Measurements from ENCODE around the gene SYNPO. TPM values are rescaled to one million over a fixed set of nuclear protein-coding genes. Genes with fewer than 3 reads are reported as not detected.

Gene SYNPO, protein sequence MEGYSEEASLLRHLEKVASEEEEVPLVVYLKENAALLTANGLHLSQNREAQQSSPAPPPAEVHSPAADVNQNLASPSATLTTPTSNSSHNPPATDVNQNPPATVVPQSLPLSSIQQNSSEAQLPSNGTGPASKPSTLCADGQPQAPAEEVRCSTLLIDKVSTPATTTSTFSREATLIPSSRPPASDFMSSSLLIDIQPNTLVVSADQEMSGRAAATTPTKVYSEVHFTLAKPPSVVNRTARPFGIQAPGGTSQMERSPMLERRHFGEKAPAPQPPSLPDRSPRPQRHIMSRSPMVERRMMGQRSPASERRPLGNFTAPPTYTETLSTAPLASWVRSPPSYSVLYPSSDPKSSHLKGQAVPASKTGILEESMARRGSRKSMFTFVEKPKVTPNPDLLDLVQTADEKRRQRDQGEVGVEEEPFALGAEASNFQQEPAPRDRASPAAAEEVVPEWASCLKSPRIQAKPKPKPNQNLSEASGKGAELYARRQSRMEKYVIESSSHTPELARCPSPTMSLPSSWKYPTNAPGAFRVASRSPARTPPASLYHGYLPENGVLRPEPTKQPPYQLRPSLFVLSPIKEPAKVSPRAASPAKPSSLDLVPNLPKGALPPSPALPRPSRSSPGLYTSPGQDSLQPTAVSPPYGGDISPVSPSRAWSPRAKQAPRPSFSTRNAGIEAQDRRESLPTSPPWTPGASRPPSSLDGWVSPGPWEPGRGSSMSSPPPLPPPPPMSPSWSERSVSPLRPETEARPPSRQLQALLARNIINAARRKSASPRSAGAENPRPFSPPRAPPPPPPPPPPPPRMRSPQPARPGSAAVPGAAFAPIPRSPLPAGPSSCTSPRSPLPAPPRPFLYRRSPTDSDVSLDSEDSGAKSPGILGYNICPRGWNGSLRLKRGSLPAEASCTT
- under 1 TPM; 0.10 to 0.14 TPM for total RNA-seq

DNA sequence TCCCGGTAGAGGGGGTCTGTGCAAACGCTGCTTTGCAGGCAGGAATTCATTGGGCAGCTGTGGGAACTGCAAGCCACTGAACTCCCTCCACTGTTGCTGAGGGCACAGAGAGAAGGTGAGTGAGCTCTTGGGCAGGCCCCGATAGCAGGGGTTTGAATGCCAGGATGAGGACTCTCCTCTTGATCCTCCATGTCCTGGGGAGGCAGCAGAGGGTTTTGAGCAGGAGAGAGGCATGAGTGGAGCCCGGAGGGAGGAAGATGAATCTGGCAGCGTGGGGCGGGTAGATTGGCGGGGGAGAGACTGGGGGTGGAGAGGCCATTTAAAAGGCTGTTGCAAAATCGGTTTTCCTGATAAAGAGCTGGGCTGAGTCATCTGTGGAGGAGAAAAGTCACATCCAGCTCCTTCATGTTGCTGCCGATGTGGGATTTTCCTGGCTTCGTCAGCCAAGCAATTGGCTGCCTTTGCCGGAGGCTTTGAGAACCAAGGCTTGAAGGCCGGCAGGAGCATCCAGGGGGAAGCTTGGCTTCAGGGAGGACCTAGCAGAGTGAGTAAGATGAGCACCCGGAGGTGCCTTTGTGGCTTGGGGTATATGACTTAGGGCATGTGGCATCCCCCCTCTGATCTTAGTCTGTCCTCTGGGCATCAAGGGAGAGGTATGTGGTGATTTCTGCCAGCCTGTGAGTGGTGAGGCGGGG is at the start of gene SYNPO:
TSS of gene SYNPO (plus strand) at position 350 of the 695 bp plus-strand sequence. CDS start 7,616 bp downstream, outside the sequence.
- no peak within 1 kb of the TSS for H3K27ac Mint-ChIP-seq
- H3K9me3 Mint-ChIP-seq, result no peaks in the 10 kb centered on the region
- no peak for DNase-seq

DNA sequence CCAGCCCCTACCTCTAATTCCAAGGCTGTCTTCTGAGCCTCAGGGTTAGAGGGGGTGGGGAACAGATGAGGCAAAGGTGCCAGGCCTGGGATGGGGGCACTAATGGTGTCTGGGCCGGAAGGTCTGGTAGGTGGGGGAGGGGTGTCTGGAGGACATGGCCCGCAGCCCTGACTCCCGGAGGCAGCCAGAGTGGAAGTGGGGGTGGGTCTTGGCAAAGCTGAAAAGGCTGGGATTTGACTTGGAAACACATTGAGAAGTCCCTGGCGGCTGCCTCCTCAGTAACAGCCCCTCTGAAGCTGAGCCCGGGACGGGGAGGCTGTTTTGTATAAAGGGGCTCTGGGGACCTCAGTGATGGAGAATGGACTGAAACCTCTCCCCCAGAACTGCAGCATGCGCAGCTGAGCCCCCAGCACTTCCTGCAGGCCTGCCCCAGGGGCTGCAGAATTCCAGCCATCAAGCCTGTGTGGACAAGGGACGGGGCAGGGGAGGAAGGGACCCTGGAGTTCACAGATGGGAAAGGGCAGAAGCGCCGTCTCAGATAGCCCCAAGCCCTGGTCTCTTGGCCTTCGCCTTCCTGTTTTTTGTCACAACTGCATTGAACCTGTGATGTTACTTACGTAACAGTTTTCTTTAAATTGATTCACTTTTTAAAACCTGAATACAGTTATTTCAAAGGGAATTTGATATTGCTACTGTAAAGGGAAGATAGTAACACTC is 49.3 kb upstream of the SYNPO start:
- Mint-ChIP-seq H3K27me3 (no peaks in the 10 kb centered on the region), H3K4me1 (ENCODE audit: low read depth) (no peaks in the 10 kb centered on the region), H3K36me3 (no peaks in the 10 kb centered on the region), H3K27ac (no peak overlapping the region), H3K9me3 (no peaks in the 10 kb centered on the region), H3K4me3 (no peak overlapping the region)
- DNase-seq, result no peak
- intact Hi-C loops (cut with micrococcal nuclease), result no loop called here
- ChIA-PET POLR2A (no interaction called here), CTCF (no interaction called here)

More for the DNA sequence above, at the start of gene SYNPO:
- POLR2A ChIA-PET, result no interaction called here
- Mint-ChIP-seq H3K4me1 (ENCODE audit: low read depth) (no peaks in the 10 kb centered on the region), H3K4me3 (no peak within 1 kb of the TSS), H3K36me3 (no peaks in the 10 kb centered on the region), H3K27me3 (peaks cover 10% of the 10 kb centered on the region)
- CTCF ChIA-PET, result no interaction called here
- intact Hi-C loops (cut with micrococcal nuclease), result no loop called here

DNA sequence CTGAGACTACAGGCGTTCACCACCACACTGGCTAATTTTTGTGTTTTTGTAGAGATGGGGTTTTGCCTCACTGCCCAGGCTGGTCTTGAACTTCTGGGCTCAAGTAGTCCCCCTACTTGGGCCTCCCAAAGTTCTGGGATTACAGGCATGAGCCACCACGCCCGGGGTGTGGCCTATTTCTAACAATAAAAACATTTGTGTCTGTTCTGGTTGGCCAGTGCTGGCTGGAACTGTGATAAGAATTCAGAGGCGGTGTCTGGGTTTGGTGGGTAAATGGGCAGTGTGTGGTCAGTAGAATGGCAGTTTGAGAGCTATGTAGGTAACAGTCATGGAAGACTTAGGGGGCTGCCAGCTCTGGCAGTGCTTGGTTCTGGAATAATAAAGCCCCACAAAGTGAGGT is 46.9 kb upstream of the SYNPO start:
- no peaks in the 10 kb centered on the region for H3K36me3 Mint-ChIP-seq
- H3K4me3 Mint-ChIP-seq, result no peak overlapping the region
- POLR2A ChIA-PET, result no interaction called here
- no peak for DNase-seq
- intact Hi-C loops (cut with micrococcal nuclease), result no loop called here
- CTCF ChIA-PET, result no interaction called here
- no peaks in the 10 kb centered on the region for H3K4me1 Mint-ChIP-seq (ENCODE audit: low read depth)
- H3K9me3 Mint-ChIP-seq, result no peaks in the 10 kb centered on the region
- no peak overlapping the region for H3K27ac Mint-ChIP-seq
- no peaks in the 10 kb centered on the region for H3K27me3 Mint-ChIP-seq

DNA sequence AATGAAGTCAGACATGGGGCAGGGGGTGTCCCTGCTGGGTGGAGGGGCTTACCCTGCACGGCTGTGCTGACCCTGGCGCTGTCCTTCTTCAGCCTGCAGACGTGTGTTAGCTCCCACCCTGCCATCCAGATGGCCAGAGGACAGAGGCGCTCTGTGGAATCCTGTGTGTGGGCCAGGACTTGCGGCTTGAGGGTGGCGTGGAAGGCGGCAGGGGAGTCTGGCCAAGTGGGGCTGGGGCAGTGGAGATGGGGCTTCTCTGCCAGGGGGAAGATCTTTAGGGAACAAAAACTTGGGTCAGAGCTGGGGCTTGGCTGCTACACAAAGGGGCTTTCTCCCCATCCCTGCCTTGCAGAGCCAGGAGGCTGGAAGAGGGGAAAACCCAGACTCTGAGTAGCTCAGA is 46.5 kb upstream of the SYNPO start:
- Mint-ChIP-seq H3K4me3 (no peak overlapping the region), H3K9me3 (no peaks in the 10 kb centered on the region), H3K4me1 (ENCODE audit: low read depth) (no peaks in the 10 kb centered on the region), H3K27me3 (no peaks in the 10 kb centered on the region), H3K36me3 (no peaks in the 10 kb centered on the region), H3K27ac (no peak overlapping the region)
- ChIA-PET POLR2A (no interaction called here), CTCF (no interaction called here)
- no peak for DNase-seq
- intact Hi-C loops (cut with micrococcal nuclease), result no loop called here

DNA sequence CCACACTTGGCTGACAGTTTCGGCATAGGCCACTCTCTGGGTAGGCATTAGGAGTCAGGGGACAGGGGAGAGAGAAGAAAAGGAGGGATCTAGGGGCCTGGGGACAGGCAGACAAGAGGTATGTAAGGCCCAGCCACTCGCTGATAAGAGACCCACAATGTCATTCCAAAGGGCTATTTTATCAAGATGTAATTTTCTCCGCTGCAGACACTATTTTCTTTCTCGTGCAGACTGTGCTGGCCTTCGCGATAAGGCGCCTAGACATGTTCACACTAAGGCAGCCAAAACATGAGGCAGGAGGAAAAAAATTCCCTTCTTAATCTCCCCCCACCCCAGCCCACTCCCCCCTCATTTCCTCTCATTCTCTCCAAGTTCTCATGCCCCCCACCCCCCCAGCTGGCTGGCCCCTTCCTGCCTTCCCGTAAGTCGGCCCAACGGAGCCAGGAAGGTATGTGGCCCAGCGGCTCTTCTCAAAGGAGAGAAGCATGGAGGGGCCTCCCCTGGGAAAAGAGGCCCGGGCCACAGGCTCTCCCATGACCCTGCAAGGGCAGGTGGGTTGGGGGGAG is 44.9 kb upstream of the SYNPO start:
- H3K27ac Mint-ChIP-seq, result no peak overlapping the region
- H3K36me3 Mint-ChIP-seq, result no peaks in the 10 kb centered on the region
- CTCF ChIA-PET, result no interaction called here
- H3K9me3 Mint-ChIP-seq, result no peaks in the 10 kb centered on the region
- no peaks in the 10 kb centered on the region for H3K4me1 Mint-ChIP-seq (ENCODE audit: low read depth)
- intact Hi-C loops (cut with micrococcal nuclease), result no loop called here
- POLR2A ChIA-PET, result no interaction called here
- no peaks in the 10 kb centered on the region for H3K27me3 Mint-ChIP-seq
- H3K4me3 Mint-ChIP-seq, result no peak overlapping the region
- DNase-seq, result no peak

DNA sequence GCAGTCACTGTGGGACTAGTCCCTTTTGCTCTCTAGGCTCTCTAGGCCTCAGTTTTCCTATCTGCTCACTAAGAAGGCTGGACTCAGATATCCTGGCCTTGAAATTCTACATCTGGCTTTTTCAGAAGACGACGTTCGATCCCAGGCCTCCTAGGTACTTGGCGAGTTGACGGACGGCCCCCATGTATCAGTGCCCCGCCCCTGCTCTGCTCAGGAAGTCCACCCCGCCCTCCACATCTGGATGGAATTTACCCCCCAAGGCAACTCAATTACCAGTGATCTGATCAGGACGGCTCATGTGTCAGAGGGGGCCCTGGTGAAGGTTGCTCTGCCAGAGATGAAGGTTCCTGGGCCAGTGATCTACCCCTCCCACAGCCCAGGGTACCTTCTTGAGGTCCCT is 44.1 kb upstream of the SYNPO start:
- no peak overlapping the region for H3K4me3 Mint-ChIP-seq
- H3K36me3 Mint-ChIP-seq, result no peaks in the 10 kb centered on the region
- POLR2A ChIA-PET, result no interaction called here
- DNase-seq, result no peak
- no peaks in the 10 kb centered on the region for H3K9me3 Mint-ChIP-seq
- CTCF ChIA-PET, result no interaction called here
- H3K4me1 Mint-ChIP-seq (ENCODE audit: low read depth), result no peaks in the 10 kb centered on the region
- no peak overlapping the region for H3K27ac Mint-ChIP-seq
- intact Hi-C loops (cut with micrococcal nuclease), result no loop called here
- no peaks in the 10 kb centered on the region for H3K27me3 Mint-ChIP-seq

DNA sequence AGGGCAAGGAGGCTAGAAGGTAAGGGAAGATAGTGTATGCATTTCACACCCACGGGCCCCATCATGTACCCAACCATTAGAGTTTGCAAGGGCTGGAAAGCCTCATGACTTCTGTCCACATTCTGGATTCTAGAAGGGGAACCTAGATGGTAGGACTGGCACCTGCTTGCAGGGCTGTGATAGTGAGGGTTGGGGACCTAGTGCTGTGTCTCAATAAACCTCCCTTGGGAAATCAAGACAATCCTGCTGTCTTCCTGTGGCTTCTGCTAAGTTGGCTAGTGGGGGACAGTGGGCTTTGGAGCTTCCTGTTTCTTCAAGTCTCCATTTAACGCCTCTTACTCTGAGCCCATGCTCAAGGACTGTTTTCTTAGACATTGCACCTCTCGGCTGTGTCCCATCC is 43.6 kb upstream of the SYNPO start:
- Mint-ChIP-seq H3K4me1 (ENCODE audit: low read depth) (no peaks in the 10 kb centered on the region), H3K36me3 (no peaks in the 10 kb centered on the region), H3K27ac (no peak overlapping the region), H3K27me3 (no peaks in the 10 kb centered on the region), H3K9me3 (no peaks in the 10 kb centered on the region), H3K4me3 (no peak overlapping the region)
- intact Hi-C loops (cut with micrococcal nuclease), result no loop called here
- POLR2A ChIA-PET, result no interaction called here
- CTCF ChIA-PET, result no interaction called here
- DNase-seq, result no peak

DNA sequence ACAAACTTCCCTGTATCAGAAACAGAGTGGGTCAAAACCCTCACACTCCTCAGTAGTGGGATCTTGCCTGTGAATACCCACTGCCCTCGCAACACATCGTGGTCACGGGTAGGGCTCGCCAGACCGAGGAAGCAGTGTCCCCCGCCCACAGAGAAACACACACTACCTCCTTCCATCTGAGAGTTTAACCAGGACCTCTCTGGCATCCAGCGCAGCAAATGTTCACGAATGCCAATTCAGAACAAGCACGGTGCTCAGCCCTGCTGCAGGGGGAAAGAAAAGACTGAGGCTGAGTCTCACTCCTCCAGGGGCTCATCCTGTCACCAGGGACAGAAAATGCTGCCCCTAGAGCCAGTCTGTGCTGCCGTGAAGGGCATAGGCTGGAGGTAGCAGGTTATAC is 42.5 kb upstream of the SYNPO start:
- Mint-ChIP-seq H3K4me1 (ENCODE audit: low read depth) (no peaks in the 10 kb centered on the region), H3K4me3 (no peak overlapping the region), H3K27ac (no peak overlapping the region), H3K27me3 (no peaks in the 10 kb centered on the region), H3K9me3 (no peaks in the 10 kb centered on the region), H3K36me3 (no peaks in the 10 kb centered on the region)
- CTCF ChIA-PET, result no interaction called here
- POLR2A ChIA-PET, result no interaction called here
- intact Hi-C loops (cut with micrococcal nuclease), result no loop called here
- no peak for DNase-seq

DNA sequence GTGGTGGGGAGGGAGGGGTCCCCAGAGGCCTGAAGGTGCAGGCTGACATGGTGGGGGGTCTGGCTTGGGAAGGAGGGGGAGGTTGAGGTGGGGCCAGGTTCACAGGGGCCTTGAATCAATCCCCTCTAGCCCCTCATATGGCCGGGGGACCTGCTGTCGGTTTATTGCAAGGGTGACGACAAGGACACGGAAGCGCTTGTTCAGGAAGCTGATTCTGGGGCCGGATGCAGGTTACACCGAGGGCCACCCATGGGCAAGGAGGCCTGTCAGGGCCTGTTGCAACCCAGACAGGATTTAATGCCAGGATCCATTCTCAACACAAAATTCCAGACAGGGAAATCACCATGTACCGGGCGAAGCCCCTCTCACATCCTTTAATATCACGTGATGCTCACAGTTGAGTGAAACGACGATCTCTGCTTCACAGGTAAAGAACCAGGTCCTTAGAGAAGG is 41.6 kb upstream of the SYNPO start:
- Mint-ChIP-seq H3K27me3 (no peaks in the 10 kb centered on the region), H3K4me1 (ENCODE audit: low read depth) (no peaks in the 10 kb centered on the region), H3K27ac (no peak overlapping the region), H3K36me3 (no peaks in the 10 kb centered on the region), H3K4me3 (no peak overlapping the region), H3K9me3 (no peaks in the 10 kb centered on the region)
- intact Hi-C loops (cut with micrococcal nuclease), result no loop called here
- DNase-seq, result no peak
- CTCF ChIA-PET, result no interaction called here
- POLR2A ChIA-PET, result no interaction called here

DNA sequence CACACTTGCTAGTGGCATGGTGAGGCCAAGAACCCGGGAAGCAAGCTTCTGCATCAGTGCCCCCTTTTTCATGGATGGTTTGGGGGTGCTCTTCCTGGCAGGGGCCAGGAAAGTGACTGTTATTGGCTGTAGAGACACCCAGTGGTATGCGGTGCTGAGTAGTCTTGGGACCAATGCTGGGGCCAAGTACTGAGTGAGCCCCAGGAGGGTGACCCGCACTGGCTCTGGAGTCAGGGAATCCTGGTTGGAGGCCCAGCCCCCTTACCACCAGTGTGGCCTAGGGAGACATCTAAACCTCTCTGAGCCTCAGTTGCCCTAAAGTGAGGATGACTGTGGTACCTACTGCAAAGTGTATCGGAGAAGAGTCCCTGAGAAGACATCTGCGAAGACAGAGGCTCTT is 41.2 kb upstream of the SYNPO start:
- ChIA-PET POLR2A (no interaction called here), CTCF (no interaction called here)
- no peak for DNase-seq
- Mint-ChIP-seq H3K4me1 (ENCODE audit: low read depth) (no peaks in the 10 kb centered on the region), H3K9me3 (no peaks in the 10 kb centered on the region), H3K27me3 (no peaks in the 10 kb centered on the region), H3K4me3 (no peak overlapping the region), H3K36me3 (no peaks in the 10 kb centered on the region), H3K27ac (no peak overlapping the region)
- intact Hi-C loops (cut with micrococcal nuclease), result no loop called here

DNA sequence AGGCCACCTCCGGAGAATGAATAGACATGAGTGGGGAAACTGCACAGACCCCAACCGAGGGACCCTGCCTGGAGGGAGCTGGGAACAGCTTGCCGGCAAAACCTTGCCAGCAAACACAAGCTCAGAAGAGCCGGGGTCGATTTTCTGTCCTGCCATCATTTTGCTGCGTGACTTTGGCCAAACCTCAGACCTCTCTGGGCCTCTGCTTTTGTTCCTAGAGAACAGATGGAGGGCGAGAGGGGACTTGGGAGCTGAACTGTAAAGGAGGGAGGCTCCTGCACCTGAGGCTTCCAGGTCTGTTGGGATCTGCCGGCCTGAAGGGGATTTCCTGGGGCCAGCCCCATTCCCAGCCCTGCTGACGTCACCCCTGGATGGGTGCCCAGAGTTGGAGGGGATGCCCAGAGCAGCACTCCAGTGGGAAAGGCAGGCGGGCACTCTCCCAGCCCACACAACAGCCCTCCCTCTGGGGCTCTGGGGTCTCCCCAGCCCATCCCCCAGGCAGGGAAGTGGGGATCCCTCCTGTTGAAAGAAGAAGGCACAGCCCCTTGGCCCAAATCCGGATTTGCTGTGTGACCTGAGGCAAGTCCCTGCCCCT is 40.4 kb upstream of the SYNPO start:
- POLR2A ChIA-PET, result no interaction called here
- CTCF ChIA-PET, result interaction anchor here (0.6 kb wide), 1 partner anchor 980 kb away, joined by 3 read pairs; no protein-coding TSS in a partner anchor
- H3K36me3 Mint-ChIP-seq, result no peaks in the 10 kb centered on the region
- no peaks in the 10 kb centered on the region for H3K9me3 Mint-ChIP-seq
- no peaks in the 10 kb centered on the region for H3K4me1 Mint-ChIP-seq (ENCODE audit: low read depth)
- DNase-seq, result no peak
- no peak overlapping the region for H3K4me3 Mint-ChIP-seq
- intact Hi-C loops (cut with micrococcal nuclease), result no loop called here
- no peaks in the 10 kb centered on the region for H3K27me3 Mint-ChIP-seq
- no peak overlapping the region for H3K27ac Mint-ChIP-seq

Data from activated CD4-positive, alpha-beta memory T cell treated with anti-CD3 and anti-CD28 coated beads for 36 hours (primary cell).